ENCODE results near the gene MMD. TPM values are rescaled to one million over a fixed set of nuclear protein-coding genes. Genes with fewer than 3 reads are reported as not detected.

Gene MMD
- polyA plus RNA-seq, 1 donor: 19.7 TPM

DNA sequence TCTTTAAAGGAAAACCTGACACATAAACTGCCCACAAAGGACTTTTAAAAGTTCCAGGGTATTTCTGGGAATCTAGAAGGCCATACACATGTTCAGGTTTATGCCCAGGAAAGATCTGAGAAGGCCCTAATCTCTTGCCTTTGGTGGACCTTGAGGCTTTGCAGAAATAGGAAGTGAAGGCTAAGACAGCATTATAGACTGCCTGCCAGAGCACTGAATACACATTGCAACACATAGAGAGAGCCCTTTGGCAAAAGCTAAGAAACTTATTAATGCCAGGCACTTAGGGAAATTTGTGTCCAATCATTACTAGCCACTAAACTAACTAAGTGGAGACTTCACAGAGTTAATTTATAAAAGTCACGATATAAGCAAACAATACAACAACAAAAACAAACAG is 70.4 kb downstream of the MMD start:
- H3K36me3 ChIP-seq (ENCODE audit: control insufficient read depth, insufficient read depth, low read length): no peaks in the 10 kb centered on the region
- DNase-seq: no peak
- peaks cover 5% of the 10 kb centered on the region for H3K27me3 ChIP-seq (ENCODE audit: control insufficient read depth, insufficient read depth, low read length)
- no peaks in the 10 kb centered on the region for H3K9me3 ChIP-seq (ENCODE audit: control insufficient read depth, low read depth, low read length)
- WGBS (ENCODE audit: insufficient coverage, low lambda C conversion rate): no CpG with 5 or more reads among the region's 1 CpG
- no peak overlapping the region for H3K4me3 ChIP-seq (ENCODE audit: low read length)
- no peaks in the 10 kb centered on the region for H3K4me1 ChIP-seq (ENCODE audit: control insufficient read depth, insufficient read depth, low read length)
- H3K27ac ChIP-seq (ENCODE audit: low read length): no peak overlapping the region

GRCh38 chr17:55350825-55351205 is 70.8 kb downstream of the MMD start:
- H3K9me3 ChIP-seq (ENCODE audit: control insufficient read depth, low read depth, low read length): no peaks in the 10 kb centered on the region
- no peak overlapping the region for H3K4me3 ChIP-seq (ENCODE audit: low read length)
- peaks cover 5% of the 10 kb centered on the region for H3K27me3 ChIP-seq (ENCODE audit: control insufficient read depth, insufficient read depth, low read length)
- no peak overlapping the region for H3K27ac ChIP-seq (ENCODE audit: low read length)
- no peaks in the 10 kb centered on the region for H3K36me3 ChIP-seq (ENCODE audit: control insufficient read depth, insufficient read depth, low read length)
- WGBS (ENCODE audit: insufficient coverage, low lambda C conversion rate): no CpG with 5 or more reads among the region's 2 CpGs
- DNase-seq: no peak
- H3K4me1 ChIP-seq (ENCODE audit: control insufficient read depth, insufficient read depth, low read length): no peaks in the 10 kb centered on the region

- no peaks in the 10 kb centered on the region for H3K9me3 ChIP-seq (ENCODE audit: control insufficient read depth, low read depth, low read length)
- no peaks in the 10 kb centered on the region for H3K36me3 ChIP-seq (ENCODE audit: control insufficient read depth, insufficient read depth, low read length)
- peak; percentile 42 to 66 for DNase-seq
- no peak overlapping the region for H3K4me3 ChIP-seq (ENCODE audit: low read length)
- H3K4me1 ChIP-seq (ENCODE audit: control insufficient read depth, insufficient read depth, low read length): no peaks in the 10 kb centered on the region
- 8% methylated on average over 2 of the region's 10 CpGs for WGBS (ENCODE audit: insufficient coverage, low lambda C conversion rate)
- H3K27ac ChIP-seq (ENCODE audit: low read length): no peak overlapping the region
- H3K27me3 ChIP-seq (ENCODE audit: control insufficient read depth, insufficient read depth, low read length): peaks cover 3% of the 10 kb centered on the region
Observed at GRCh38 chr17:55348749-55349354, 72.8 kb downstream of the MMD start.

GRCh38 chr17:55347341-55347740 is 74.3 kb downstream of the MMD start:
- Histone ChIP-seq H3K9me3 (ENCODE audit: control insufficient read depth, low read depth, low read length) (no peaks in the 10 kb centered on the region), H3K4me3 (ENCODE audit: low read length) (no peak overlapping the region), H3K27ac (ENCODE audit: low read length) (no peak overlapping the region), H3K36me3 (ENCODE audit: control insufficient read depth, insufficient read depth, low read length) (no peaks in the 10 kb centered on the region), H3K4me1 (ENCODE audit: control insufficient read depth, insufficient read depth, low read length) (no peaks in the 10 kb centered on the region), H3K27me3 (ENCODE audit: control insufficient read depth, insufficient read depth, low read length) (peaks cover 3% of the 10 kb centered on the region)
- no peak for DNase-seq
- no CpG with 5 or more reads among the region's 2 CpGs for WGBS (ENCODE audit: insufficient coverage, low lambda C conversion rate)

DNA sequence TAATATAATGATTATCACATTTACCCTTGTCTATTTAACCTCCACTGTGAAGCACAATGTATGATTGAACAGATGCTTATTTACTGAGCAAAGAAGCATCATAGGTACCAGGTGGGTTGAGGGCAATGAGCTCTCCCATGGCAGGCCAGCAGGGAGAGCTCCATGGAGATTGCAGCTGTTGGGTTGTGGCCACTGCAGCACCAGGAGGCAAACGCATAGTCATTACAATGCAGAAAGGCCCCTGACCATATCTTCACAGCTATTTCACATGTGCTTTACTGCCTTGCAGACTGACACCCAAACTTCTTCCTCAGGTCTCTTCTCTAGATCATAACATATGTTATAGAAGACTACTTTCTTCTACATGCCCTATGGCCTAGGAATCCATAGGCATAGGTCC is 75.0 kb downstream of the MMD start:
- H3K36me3 ChIP-seq (ENCODE audit: control insufficient read depth, insufficient read depth, low read length): no peaks in the 10 kb centered on the region
- no CpG with 5 or more reads among the region's 1 CpG for WGBS (ENCODE audit: insufficient coverage, low lambda C conversion rate)
- no peak for DNase-seq
- peaks cover 3% of the 10 kb centered on the region for H3K27me3 ChIP-seq (ENCODE audit: control insufficient read depth, insufficient read depth, low read length)
- no peak overlapping the region for H3K27ac ChIP-seq (ENCODE audit: low read length)
- no peaks in the 10 kb centered on the region for H3K9me3 ChIP-seq (ENCODE audit: control insufficient read depth, low read depth, low read length)
- no peak overlapping the region for H3K4me3 ChIP-seq (ENCODE audit: low read length)
- no peaks in the 10 kb centered on the region for H3K4me1 ChIP-seq (ENCODE audit: control insufficient read depth, insufficient read depth, low read length)

DNA sequence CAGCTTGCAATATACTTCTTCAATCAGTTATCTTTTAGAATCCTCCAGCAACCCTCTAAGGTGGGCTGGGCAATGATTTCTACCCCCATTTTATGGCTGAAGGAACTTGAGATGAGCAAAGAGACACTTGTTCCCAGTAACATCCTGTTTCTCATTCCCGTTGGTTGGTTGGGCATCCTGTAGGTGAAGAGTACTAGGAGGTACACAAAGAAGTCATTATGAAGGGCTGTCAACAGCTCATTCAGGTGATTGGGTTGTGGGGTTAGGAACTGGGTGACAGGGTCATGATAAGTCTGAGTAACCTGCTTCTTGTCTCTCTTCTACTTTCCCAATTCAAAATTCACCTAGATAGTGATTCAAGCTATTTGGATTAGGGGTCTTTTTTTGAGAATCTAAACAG is 76.5 kb downstream of the MMD start:
- Histone ChIP-seq H3K4me1 (ENCODE audit: control insufficient read depth, insufficient read depth, low read length) (no peaks in the 10 kb centered on the region), H3K4me3 (ENCODE audit: low read length) (no peak overlapping the region), H3K36me3 (ENCODE audit: control insufficient read depth, insufficient read depth, low read length) (no peaks in the 10 kb centered on the region), H3K27me3 (ENCODE audit: control insufficient read depth, insufficient read depth, low read length) (peaks cover 6% of the 10 kb centered on the region), H3K27ac (ENCODE audit: low read length) (no peak overlapping the region), H3K9me3 (ENCODE audit: control insufficient read depth, low read depth, low read length) (no peaks in the 10 kb centered on the region)
- DNase-seq: no peak
- no CpG with 5 or more reads among the region's 1 CpG for WGBS (ENCODE audit: insufficient coverage, low lambda C conversion rate)

- no CpG with 5 or more reads among the region's 3 CpGs for WGBS (ENCODE audit: insufficient coverage, low lambda C conversion rate)
- DNase-seq: no peak
Observed at GRCh38 chr17:55344514-55344997, 77.1 kb downstream of the MMD start.

GRCh38 chr17:55343900-55344513 is 77.6 kb downstream of the MMD start:
- no peaks in the 10 kb centered on the region for H3K4me1 ChIP-seq (ENCODE audit: control insufficient read depth, insufficient read depth, low read length)
- no peak for DNase-seq
- no peaks in the 10 kb centered on the region for H3K9me3 ChIP-seq (ENCODE audit: control insufficient read depth, low read depth, low read length)
- no peak overlapping the region for H3K27ac ChIP-seq (ENCODE audit: low read length)
- no peak overlapping the region for H3K4me3 ChIP-seq (ENCODE audit: low read length)
- no peaks in the 10 kb centered on the region for H3K36me3 ChIP-seq (ENCODE audit: control insufficient read depth, insufficient read depth, low read length)
- no CpG with 5 or more reads among the region's 4 CpGs for WGBS (ENCODE audit: insufficient coverage, low lambda C conversion rate)
- peaks cover 10% of the 10 kb centered on the region for H3K27me3 ChIP-seq (ENCODE audit: control insufficient read depth, insufficient read depth, low read length)

More at GRCh38 chr17:55344514-55344997, 77.1 kb downstream of the MMD start:
- Histone ChIP-seq H3K9me3 (ENCODE audit: control insufficient read depth, low read depth, low read length) (no peaks in the 10 kb centered on the region), H3K36me3 (ENCODE audit: control insufficient read depth, insufficient read depth, low read length) (no peaks in the 10 kb centered on the region), H3K27ac (ENCODE audit: low read length) (no peak overlapping the region), H3K4me1 (ENCODE audit: control insufficient read depth, insufficient read depth, low read length) (no peaks in the 10 kb centered on the region), H3K4me3 (ENCODE audit: low read length) (no peak overlapping the region), H3K27me3 (ENCODE audit: control insufficient read depth, insufficient read depth, low read length) (peaks cover 6% of the 10 kb centered on the region)

GRCh38 chr17:55342800-55343585 is 78.6 kb downstream of the MMD start:
- Histone ChIP-seq H3K9me3 (ENCODE audit: control insufficient read depth, low read depth, low read length) (no peaks in the 10 kb centered on the region), H3K36me3 (ENCODE audit: control insufficient read depth, insufficient read depth, low read length) (no peaks in the 10 kb centered on the region), H3K27ac (ENCODE audit: low read length) (no peak overlapping the region), H3K4me3 (ENCODE audit: low read length) (no peak overlapping the region), H3K4me1 (ENCODE audit: control insufficient read depth, insufficient read depth, low read length) (no peaks in the 10 kb centered on the region), H3K27me3 (ENCODE audit: control insufficient read depth, insufficient read depth, low read length) (peaks cover 10% of the 10 kb centered on the region)
- DNase-seq: no peak
- no CpG with 5 or more reads among the region's 6 CpGs for WGBS (ENCODE audit: insufficient coverage, low lambda C conversion rate)

All from large intestine (tissue), 3 donors.